Activated CD4-positive, alpha-beta T cell treated with anti-CD3 and anti-CD28 coated beads, Interleukin-2, amount 50 U/mL, for 24 hours (primary cell): Measurements from ENCODE around the gene C19orf85.

Source experiments
- DNase-seq, 2 donors: peaks; one replicate each; pipeline ENCODE4 v3.0.0-alpha.2; 2020; ENCODE audit warnings: low read depth in 1 of 2, low spot score in 1 of 2

C19orf85 gene

DNA sequence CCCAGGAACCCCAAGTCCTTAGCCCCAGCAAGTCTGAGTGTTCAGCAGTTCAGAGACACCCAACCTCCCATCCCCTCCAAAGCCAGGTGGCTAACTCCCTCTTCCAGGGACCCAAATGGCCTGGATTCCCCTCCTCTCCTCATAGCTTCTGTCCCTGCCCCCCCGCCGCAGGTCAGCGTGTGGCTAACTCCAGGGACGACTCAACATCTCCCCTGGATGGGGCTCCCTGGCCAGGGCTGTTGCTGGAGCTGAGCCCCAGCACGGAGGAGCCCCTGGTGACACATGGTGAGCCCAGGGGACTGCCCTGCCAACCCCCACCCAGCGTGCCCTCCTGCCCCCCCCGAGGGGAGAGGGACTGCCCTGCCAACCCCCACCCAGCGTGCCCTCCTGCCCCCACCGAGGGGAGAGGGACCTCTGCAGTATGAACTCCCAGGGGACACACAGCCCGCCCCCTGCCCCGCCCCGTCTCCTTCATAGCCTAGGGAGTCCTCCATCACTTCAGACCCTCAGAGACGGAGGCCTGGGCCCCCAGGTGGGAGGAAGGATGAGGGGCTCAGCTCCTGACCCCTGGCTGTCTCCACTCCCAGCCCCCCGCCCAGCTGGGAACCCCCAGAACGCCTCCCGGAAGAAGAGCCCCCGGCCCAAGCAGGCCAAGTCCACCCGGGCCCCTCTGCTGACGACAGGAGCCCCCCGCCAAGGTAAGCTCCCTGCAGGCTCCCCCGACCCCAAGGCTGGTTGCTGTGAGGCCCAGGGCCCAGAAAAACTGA lies 25.3 kb upstream of the C19orf85 start:
- DNase-seq: no peak

DNA sequence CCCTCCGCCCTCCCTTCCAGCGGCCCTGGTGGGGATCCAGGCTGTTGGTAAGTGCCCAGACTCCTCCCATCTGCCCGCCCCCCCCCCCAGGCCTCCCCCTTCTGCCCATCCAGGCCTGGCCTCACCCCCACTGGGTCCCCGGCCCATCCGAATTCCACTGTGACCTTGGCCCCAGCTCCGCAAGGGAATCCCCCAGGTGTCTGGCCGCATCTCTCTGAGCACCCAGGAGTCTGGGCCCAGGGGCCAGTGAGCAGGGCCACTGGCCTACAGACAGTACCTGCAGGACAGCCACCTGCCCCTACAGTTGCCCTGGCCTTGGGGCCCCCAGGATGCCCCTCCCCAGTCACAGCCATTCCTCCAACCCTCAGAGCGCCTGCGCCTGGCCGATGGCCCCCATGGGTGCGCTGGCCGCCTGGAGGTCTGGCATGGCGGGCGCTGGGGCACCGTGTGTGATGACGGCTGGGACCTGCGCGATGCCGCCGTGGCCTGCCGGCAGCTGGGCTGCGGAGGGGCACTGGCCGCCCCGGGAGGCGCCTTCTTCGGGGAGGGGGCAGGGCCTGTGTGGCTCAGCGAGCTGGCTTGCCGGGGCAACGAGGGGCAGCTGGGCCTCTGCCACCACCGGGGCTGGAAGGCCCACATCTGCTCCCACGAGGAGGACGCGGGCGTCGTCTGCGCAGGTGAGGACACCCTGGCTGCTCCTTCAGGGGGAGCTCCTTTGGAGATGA lies 24.6 kb upstream of the C19orf85 start:
- no peak for DNase-seq

DNA sequence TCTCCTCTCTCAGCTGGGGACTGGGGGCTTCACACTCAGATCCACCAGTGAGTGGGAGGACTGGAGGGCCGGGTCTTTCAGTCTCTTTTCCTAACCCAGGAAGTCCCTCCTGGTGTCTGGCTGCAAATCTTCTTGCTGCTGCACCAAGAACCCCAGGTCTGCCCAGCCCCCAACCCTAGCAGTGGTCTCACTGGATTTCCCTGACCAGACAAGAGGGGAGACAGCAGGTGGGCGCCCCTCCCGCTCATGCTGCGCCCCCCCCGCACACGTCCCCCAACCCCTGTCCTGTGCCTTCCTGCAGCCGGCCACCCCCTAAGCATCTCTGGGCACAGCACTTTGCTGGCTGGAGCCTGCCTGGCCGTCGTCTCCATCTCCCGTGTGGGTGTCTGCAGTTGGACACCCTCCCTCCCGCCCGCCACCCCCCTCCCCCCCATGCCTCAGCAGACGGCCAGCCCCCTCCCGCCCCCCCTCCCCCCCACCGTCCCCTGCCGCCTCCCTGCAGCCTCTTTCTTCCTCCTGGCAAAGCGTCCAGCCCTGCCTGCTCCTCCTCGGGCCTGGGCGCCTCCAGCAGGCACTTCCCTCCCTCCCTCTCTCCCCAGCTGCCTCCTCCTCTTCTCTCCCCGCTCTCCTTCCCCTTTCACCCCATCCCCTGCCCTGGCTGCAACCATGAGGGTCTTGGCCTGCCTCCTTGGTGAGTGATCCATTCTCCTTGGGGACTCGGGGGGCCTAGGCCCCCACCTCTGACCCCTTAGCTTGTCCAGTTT lies 23.6 kb upstream of the C19orf85 start, which contains the start of gene SSC5D:
TSS of gene SSC5D (plus strand) at position 513 of the 764 bp plus-strand sequence. CDS start at position 667, 154 bp downstream.
- DNase-seq: no peak

DNA sequence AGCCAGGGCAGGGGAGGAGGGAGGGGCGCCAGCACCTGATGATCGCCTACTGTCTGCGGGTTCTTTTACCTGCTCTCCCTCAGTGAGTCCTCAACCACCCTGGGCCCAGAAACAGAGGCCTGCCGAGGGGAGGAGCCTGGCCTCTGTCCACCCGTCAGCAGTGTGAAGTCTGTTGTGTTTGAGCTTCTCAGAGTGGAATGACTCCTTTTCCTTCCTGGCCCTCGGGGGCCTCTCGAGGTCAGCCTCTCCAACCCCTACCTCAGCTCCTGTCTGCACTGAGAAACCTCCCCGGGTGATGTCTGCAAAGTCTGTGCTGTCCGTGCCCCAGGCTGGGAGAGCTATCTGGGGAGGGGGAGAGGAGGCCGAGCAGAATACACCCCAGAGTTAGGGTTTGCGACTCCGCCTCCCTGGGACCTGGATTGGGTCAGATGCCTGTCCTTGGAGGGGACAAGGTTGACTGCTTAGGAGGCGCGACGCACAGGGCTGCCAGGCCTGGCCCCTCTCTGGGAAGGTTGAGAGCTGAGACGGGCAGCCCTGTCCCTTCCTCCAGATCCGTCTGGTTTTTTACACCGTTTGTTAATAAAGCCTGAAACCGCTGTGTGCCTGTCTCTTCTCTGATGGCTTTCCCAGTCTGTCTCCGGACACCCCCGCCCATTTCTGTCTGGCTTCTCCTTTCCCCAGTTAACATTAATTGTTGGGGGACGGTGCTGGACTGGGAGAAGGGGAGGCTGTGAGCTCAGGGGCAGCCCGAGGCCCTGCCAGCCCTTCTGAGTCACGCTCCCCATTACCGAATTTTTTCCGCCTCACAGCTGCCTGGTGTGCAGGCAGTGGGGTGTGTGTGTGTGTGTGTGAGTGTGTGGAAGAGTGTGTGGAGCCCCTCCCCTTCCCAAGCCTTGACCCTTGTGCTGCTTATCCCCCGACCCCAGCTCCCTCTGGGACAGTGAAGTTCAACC lies 22.7 kb upstream of the C19orf85 start:
- peak in 1 of 2 donors; percentile 36 for DNase-seq

DNA sequence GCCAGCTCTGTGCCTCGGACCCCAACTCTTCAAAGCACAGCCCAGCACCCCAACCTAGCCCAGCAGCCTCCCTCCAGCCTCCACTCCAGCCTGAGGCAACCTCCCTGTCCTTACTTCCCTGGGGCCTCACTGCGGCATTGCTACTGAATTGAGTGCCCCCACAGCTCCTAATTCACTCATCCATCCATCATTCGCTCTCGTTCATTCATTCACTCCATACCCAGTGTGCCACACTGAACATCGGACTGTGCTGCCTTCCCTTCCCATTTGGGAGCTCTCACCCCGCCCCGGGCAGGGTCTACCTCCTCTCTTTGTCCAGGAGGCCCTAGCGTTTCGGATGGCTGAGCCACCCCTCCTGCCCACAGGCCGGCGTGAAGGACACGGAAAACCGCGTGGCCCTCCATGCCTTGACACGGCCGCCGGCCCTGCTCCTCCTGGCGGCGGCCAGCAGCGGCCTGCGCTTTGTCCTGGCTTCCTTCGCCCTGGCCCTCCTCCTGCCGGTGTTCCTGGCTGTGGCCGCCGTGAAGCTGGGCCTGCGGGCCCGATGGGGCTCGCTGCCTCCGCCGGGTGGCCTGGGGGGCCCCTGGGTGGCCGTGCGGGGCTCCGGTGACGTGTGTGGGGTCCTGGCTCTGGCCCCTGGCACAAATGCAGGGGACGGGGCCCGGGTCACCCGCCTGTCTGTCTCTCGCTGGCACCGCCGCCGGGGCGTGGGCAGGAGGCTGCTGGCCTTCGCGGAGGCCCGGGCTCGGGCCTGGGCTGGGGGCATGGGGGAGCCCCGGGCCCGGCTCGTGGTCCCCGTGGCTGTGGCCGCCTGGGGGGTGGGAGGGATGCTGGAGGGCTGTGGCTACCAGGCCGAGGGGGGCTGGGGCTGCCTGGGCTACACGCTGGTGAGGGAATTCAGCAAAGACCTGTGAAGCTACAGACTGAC lies 21.8 kb upstream of the C19orf85 start:
- no peak for DNase-seq

DNA sequence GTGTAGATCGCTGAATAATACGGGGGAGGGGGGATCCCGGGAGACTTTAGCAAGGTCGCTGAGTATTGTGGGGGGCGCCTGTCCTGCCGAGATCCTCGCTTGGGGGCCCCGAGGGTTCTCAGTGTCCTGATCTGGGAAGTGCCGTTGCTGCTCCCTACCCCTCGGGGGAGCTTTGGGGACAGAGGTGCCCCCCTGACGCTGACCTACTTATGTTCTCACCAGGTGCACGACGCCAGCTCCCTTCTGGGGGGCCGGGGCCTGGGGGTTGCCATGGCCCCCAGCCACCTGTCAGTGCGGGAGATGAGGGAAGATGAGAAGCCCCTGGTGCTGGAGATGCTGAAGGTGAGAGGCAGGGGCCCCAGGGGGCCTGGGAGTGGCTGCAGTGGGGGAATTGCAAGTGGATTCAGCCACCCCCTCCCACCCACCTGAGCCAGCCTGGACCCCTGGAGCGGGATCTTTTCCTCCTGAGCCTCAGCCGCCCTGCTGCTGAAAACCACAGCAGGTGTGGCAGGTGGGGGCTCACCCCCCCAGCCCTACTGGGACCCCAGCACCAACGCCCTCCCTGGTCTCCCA lies 21.0 kb upstream of the C19orf85 start:
- DNase-seq: no peak

DNA sequence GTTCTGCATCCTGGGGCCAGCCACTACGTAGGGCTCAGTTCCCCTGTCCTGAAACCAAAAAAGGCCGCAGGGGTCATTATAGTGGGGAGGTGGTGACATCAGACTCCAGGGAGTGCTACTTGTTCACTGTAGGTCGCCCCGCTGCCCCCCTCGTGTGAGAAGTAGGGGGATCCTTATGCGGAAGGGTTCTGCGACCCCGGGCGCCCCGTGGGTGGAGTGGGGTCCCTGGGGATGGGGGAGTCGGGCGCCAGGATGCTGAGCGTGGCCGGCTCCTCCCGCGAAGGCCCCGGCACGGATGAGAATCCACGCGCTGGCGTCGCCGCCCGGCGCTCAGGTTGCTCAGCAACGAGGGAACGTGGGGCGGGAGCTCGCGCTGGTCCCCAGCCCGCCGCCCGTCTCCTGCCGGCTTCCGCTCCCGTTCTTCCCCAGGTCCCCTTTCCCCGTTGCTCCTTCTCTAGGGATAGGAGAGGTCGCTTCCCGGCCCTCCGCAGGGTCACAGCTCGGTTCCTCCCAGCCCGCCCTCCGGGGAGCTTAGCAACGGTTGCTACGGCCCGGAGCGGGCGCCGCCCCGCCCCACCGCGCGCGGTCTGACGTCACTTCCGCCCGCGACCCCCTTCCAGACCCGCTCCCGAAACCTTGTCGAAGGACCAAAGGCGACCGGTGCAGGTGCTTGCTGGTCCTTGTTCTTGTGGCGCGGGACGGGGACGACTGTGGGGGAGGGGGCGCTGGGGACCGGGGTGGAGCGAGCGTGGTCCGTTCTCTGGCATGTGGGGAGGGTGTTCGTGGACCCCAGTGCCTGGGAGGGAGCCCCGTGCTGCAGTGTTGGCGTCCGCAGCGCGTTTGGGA lies 20.3 kb upstream of the C19orf85 start, which contains the start of gene NAT14:
TSS of gene NAT14 (plus strand) at position 596 of the 846 bp plus-strand sequence. CDS start 521 bp downstream, outside the sequence.
- DNase-seq: peak; percentile 52 to 56

DNA sequence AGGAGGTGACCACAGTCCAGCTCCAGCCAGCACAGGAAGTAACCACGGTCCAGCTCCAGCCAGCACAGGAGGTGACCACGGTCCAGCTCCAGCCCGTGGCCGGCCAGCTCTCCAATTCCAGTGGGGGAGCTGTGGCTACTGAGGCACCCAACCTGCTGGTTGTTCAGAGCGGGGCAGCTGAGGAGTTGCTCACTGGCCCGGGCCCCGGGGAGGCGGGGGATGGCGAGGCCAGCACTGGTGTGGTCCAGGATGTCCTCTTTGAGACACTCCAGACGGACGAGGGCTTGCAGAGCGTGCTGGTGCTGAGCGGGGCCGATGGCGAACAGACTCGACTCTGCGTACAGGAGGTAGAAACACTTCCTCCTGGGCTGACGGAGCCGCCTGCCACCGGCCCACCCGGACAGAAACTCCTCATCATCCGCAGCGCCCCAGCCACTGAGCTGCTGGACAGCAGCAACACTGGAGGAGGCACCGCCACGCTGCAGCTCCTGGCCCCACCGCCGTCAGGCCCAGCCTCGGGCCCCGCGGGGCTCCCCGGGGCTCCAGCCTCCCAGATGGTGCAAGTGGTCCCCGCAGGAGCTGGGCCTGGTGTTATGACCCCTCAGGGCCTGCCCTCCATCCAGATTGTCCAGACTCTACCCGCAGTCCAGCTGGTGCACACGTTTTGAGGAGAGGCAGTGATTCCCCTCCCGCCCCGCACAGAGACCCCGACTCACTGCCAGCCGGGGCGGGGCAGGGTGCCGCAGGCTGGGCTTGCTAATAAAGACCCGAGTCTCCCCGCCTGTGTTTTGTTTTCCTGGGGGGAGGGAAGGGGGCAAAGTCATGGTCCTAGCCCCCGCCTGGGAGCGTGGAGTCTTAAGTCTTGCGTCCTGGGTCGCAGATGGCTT lies 19.4 kb upstream of the C19orf85 start:
- no peak for DNase-seq

DNA sequence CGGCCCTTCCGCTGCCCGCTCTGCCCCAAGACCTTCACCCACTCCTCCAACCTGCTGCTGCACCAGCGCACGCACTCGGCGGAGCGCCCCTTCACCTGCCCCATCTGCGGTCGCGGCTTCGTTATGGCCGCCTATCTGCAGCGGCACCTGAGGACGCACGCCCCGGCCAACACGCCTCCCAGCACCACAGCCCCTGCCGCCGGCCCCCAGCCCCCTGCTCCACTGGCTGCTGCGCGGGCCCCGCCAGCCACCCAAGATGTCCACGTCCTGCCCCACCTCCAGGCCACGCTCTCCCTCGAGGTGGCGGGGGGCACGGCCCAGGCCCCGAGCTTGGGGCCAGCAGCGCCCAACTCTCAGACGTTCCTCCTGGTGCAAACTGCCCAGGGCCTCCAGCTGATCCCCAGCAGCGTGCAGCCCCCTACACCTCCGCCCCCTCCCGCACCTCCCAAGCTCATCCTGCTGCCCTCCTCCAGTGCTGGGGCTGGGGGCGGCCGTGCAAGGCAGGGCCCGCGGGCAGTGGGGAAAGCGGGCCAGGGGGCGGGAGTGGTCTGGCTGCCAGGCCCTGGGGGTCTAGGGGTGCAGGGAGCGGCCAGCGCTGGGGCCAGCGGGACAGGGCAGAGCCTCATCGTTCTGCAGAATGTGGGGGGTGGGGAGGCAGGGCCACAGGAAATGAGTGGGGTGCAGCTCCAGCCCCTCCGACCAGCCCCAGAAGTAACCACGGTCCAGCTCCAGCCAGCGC lies 18.6 kb upstream of the C19orf85 start:
- no peak for DNase-seq

DNA sequence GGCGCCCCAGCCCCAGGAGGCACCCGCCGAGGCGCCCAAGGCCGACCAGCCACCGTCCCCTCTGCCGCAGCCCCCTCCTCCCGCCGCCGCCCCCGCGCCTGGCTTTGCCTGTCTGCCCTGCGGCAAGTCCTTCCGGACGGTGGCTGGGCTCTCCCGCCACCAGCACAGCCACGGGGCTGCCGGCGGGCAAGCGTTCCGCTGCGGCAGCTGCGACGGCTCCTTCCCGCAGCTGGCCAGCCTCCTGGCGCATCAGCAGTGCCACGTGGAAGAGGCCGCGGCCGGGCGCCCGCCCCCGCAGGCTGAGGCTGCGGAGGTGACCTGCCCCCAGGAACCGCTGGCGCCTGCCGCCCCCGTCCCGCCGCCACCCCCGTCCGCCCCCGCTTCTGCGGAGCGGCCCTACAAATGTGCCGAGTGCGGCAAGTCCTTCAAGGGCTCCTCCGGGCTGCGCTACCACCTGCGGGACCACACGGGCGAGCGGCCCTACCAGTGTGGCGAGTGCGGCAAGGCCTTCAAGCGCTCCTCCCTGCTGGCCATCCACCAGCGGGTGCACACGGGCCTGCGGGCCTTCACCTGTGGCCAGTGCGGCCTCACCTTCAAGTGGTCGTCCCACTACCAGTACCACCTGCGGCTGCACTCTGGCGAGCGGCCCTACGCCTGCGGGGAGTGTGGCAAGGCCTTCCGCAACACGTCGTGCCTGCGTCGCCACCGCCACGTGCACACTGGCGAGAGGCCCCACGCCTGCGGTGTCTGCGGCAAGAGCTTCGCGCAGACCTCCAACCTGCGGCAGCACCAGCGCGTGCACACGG lies 17.8 kb upstream of the C19orf85 start:
- DNase-seq: no peak

DNA sequence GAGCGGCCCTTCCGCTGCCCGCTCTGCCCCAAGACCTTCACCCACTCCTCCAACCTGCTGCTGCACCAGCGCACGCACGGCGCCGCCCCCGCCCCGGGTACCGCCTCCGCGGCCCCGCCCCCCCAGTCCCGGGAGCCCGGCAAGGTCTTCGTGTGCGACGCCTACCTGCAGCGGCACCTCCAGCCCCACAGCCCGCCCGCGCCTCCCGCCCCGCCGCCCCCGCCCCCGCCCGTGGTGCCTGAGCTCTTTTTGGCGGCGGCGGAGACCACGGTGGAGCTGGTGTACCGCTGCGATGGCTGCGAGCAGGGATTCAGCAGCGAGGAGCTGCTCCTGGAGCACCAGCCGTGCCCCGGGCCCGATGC lies 17.2 kb upstream of the C19orf85 start:
- DNase-seq: no peak

DNA sequence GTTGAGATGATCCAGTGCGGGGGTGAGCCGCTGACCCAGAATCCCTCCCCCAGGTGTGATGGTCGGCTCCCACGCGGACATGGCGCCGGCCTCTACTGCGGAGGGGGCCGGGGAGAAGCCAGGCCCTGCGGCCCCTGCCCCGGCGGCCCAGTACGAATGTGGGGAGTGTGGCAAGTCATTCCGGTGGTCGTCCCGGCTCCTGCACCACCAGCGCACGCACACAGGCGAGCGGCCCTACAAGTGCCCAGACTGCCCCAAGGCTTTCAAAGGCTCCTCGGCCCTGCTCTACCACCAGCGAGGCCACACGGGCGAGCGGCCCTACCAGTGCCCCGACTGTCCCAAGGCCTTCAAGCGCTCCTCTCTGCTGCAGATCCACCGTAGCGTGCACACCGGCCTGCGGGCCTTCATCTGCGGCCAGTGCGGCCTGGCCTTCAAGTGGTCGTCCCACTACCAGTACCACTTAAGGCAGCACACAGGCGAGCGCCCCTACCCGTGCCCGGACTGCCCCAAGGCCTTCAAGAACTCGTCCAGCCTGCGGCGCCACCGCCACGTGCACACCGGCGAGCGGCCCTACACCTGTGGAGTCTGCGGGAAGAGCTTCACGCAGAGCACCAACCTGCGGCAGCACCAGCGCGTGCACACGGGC lies 16.7 kb upstream of the C19orf85 start:
- no peak for DNase-seq

DNA sequence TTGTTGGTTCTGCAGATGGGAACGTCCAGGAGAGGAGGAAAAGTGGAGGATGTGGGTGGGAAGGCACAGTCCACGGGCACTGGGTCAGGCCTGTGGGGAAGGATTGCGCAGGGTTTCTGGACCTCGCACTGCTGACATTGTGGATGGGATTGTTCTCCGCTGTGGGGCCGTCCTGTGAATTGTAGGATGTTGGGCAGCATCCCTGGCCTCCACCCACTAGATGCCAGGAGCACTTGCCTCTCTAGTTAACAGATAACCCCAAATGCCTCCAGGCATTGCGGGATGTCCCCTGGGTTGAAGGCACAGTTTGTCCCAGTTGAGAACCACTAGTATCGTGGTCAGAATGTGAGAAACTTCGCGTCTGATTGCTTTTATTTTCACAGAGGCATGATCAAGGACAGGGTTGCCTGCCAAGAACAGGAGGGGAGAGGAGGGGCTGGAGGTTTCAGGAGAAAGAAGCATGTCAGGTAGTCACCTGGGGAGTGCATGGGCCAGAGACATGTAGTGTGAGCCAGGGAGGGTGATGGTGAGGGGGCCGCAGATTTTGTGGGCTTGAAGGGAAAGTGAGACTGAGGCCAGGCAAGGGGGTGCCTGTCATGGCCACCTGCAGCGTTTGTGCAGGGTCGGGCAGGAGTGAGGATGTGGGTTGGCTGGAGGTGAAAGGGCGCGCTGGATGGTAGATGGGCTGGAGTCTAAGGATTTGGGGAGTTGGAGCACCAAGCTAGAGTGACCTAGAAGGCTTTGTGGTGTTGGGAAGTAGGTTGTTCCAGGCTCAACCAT lies 15.1 kb upstream of the C19orf85 start:
- no peak for DNase-seq

DNA sequence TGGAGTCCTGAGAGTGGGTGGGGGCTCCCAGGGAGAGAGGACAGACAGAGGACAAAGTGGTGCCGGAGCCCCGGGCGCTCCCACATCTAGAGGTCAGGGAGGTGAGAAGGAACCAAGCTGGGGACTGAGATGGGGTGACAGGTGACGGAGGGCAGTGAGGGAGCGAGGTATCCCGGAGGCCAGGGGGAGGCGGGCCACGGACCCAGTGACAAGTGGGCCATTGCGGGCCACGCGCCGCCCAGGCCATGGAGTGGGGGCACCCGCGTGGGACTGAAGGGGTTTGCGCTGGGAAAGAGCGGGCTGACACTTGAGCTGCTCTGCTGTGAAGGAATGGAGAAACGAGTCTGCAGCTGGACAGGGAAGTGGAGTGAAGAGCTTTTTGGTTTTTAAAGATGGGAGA lies 14.5 kb upstream of the C19orf85 start:
- no peak for DNase-seq
